HG03103 (cell line): Measurements from ENCODE around the gene G6PC3.
"Not testable (repeated sequence)": the region's sequence is repeated elsewhere in the genome, so short reads cannot be mapped to it uniquely, and the experiment has no call there.

ENCODE experiments used
- ATAC-seq: cut with Tn5 transposase; IDR thresholded peaks from one replicate; pipeline ENCODE4 v1.9.1; 2021; ENCODE audit warnings: low read depth; ENCODE audit not compliant: unreplicated experiment

Gene G6PC3

GRCh38 chr17:44082256-44082927 lies 11.9 kb downstream of the G6PC3 start:
- no peak for ATAC-seq

DNA sequence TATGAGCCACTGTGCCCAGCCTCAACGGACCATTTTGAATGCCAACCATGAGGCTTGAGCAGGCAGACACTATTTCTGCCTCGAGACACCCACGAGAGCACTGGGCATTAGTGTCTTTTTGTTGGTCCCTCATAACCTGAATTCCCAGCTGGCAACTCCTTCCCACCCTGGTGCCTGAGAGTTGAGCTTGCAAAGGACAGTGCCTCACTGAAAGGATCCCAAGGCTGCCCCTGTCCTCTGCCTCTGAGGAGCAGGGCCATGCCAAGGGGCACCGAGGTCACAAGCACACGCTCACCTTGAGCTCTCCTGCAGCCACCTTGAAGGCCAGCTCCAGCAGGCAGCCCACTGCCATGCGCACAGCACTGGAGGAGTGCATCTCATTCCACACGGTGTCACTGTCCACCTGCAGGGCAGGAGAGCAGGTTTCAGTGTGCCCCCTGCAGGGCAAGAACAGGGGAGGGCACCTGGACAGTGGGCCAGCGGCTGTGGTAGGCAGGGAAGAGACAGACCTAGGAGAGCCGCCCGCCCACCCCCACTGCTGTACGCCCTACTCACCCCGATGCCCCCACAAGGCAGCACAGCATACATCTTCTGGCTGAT lies 12.8 kb downstream of the G6PC3 start:
- no peak for ATAC-seq

DNA sequence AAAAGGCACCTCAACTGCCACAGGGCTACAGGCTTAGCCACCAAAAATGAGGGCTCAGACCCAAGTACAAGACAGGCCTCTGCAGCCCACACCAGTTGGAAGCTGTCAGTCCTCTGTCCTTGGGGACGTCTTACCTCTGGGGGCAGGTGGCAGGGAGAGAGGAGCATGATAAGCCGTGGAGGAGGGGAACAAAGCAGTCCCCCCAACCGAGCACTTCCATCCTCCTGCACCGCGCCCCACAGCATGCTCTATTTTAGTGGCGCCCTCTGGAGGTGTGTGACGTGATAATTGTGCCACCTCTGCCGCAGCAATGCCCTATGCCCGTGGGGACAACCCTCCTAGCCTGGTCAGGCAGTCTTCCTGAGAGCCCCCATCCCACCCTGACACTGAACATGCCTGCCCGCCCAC lies 13.6 kb downstream of the G6PC3 start:
- no peak for ATAC-seq

- no peak for ATAC-seq
These were observed 14.4 kb downstream of the G6PC3 start for GRCh38 chr17:44084921-44085320.

- ATAC-seq: no peak
These were observed 15.4 kb downstream of the G6PC3 start for GRCh38 chr17:44085908-44086307.

DNA sequence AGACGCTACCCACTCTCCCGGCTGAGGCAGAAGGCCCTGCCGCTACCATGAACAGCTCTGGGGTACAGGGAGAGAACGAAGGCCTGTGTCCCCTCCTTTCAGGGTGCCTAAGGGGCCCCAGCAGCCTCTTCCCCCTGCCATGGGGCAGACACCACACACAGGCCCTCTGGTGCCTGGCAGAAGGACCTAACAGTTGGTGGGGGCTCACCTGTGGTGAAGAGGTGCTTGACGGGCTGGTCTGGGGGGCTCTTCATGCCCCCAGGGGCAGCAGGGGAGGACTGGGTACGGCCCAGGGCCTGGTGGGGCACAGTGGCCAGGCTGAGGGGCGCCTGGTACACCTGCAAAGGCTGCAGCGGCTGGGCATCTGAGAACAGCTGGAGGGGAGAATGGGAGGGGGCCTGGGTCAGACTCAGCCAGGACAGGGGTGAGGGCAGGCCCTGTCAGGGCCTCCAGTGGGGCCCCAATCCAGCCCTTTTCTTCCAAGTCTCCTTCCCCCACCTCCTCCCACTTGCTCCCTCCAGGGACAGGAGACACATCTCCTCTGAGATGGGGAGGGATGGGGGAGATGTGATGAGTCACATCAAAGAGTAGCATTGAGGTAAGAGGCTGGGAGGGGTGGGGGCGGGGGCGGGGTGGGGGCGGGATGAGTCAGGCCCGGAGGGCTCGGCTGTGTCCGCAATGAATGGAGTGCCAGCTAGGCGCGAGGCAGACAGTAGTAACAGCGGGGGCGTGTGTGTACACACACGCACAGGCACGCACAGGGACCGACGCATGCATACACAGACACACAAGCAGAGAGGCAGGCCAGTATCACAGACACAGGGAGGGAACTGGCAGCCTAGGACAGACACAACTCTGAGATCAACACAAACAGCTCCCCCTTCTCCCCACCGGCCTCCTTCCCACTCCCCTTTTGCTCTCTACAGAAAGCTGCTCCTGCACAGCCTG lies 16.1 kb downstream of the G6PC3 start:
- ATAC-seq: no peak

GRCh38 chr17:44087319-44087718 lies 16.8 kb downstream of the G6PC3 start:
- ATAC-seq: no peak

DNA sequence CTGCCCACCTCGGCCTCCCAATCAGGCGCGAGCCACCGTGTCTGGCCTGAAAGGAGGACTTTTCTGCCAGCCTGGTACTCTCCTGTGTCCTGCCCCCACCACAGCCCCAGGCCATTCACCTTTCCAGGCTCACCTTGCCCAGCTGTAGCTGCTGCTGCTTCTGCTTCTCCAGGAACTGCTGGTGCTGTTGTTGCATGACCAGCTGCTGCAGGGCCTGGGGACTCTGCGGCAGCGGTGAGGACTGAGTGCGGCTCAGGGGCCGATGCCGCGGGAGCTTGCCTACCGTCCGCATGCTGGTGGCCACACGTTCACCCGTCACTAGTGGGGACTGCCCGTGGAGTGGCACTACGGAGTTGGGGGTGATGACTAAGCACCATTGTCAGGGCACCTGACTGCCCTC lies 17.7 kb downstream of the G6PC3 start:
- ATAC-seq: no peak

DNA sequence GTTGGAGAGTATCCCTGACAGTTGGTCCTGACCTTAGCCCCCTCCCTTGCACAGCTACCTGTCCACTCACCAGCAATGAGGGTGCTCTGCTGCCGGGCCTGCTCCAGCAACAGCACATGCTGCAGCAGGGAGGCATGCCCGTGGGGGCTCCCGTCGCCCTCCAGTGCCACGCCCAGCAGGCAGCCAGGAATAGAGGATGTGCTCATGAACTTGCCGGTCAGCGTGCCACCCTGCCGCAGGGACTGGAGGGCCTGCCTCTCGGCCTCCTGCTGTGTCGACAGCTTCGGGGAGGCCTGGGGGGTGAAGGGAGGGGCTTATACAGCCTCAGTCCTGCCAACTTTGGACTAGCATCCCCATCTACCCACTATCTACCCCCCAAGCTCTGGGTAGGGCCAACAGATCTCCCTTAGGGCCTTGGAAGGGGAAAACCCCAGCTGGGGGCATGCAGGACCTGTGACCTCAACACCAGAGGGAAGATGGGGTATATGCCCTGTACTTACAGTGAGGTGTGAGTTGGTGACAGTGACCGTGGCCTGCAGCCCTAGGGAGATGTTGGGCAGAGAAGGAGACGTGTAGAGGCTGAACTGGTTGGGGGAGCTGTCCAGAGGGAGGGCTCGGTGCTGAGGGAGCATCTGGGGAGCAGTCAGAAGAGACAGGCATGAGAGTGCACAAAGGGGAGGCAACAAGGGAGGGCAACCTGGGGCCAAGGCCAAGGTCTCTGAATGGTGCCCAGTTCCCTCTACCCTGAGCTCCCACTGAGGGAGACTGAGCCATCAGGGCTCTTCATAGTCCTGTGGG lies 20.9 kb downstream of the G6PC3 start:
- ATAC-seq: no peak

- ATAC-seq: no peak
These were observed 21.5 kb downstream of the G6PC3 start for GRCh38 chr17:44092051-44092450.

- ATAC-seq: no peak
These were observed 22.8 kb downstream of the G6PC3 start for GRCh38 chr17:44093231-44093900.

- ATAC-seq: no peak
These were observed 24.3 kb downstream of the G6PC3 start for GRCh38 chr17:44094701-44095387.

DNA sequence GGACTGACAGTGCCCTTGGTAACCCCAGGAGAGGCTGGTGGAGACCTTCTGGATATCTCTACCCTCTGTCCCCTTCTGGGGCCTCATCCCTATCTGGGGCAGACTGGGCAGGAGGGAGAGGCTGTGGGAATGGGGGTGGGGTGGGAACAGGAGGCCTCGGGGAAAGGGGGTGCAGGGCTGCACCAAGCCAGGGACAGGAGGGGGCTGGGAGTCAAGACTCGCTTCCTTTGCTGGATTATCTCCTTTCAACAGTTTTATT lies 24.8 kb downstream of the G6PC3 start:
- no peak for ATAC-seq

GRCh38 chr17:44095647-44096496 lies 25.3 kb downstream of the G6PC3 start:
- no peak for ATAC-seq

- ATAC-seq: no peak
These were observed 26.8 kb downstream of the G6PC3 start for GRCh38 chr17:44097110-44097958.

DNA sequence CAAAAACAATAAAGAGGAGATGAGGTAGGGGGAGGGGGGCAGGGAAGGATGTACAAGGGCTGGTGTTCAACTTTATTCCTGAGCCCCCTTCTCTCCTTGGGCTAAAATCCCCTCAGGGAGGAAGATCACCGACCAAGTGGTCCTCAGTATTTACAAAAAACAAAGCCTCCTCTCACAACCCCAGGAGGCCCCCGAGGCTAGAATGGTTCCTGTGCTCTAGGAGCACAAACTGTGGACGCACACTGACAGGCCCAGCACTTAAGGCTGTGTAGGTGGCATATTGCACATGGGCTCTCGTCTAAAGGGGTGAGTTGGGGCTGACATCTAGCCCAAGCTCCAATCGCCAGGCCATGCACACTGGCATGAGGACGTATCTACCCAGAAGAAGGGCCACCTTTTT lies 31.3 kb downstream of the G6PC3 start:
- not testable (repeated sequence) for ATAC-seq

- no peak for ATAC-seq
These were observed 32.5 kb downstream of the G6PC3 start for GRCh38 chr17:44102849-44103622.
